H9 (cell line): ENCODE results near the gene ARPC1A. TPM values are rescaled to one million over a fixed set of nuclear protein-coding genes. Genes with fewer than 3 reads are reported as not detected.
"Not testable (repeated sequence)": the region's sequence is repeated elsewhere in the genome, so short reads cannot be mapped to it uniquely, and the experiment has no call there.

Experiments
- DNase-seq: peaks from one replicate; pipeline ENCODE4 v3.0.0-alpha.2; 2017
- H2AFZ ChIP-seq: one replicate; pipeline ENCODE4 v1.6.1; 2013; ENCODE audit warnings: mild to moderate bottlenecking, low read length, control low read depth, moderate library complexity
- H2AK5ac ChIP-seq: 2 replicates; pipeline ENCODE4 v1.6.1; 2013; ENCODE audit warnings: low read length, control low read depth, mixed read lengths; ENCODE audit not compliant: insufficient read length
- H2BK120ac ChIP-seq: one replicate; pipeline ENCODE4 v1.6.1; 2013; ENCODE audit warnings: low read depth, mild to moderate bottlenecking, low read length, control low read depth, inconsistent platforms; ENCODE audit not compliant: poor library complexity, severe bottlenecking
- H2BK12ac ChIP-seq: 2 replicates; pipeline ENCODE4 v1.6.1; 2013; ENCODE audit warnings: low read length, control low read depth, mixed read lengths, low read depth; ENCODE audit not compliant: insufficient read length
- H2BK15ac ChIP-seq: 2 replicates; pipeline ENCODE4 v1.6.1; 2013; ENCODE audit warnings: low read depth, low read length, control low read depth
- H2BK20ac ChIP-seq: one replicate; pipeline ENCODE4 v1.6.1; 2013; ENCODE audit warnings: low read depth, mild to moderate bottlenecking, low read length, control low read depth, inconsistent platforms; ENCODE audit not compliant: poor library complexity, severe bottlenecking
- H2BK5ac ChIP-seq: 2 replicates; pipeline ENCODE4 v1.6.1; 2013; ENCODE audit warnings: low read length, control low read depth, mixed read lengths; ENCODE audit not compliant: insufficient read length
- H3K14ac ChIP-seq: 2 replicates; pipeline ENCODE4 v1.6.1; 2013; ENCODE audit warnings: low read length, control low read depth; ENCODE audit not compliant: insufficient read depth
- H3K18ac ChIP-seq: 2 replicates; pipeline ENCODE4 v1.6.1; 2013; ENCODE audit warnings: low read depth, mild to moderate bottlenecking, mixed read lengths, low read length, control low read depth; ENCODE audit not compliant: insufficient read length
- H3K23ac ChIP-seq: 2 replicates; pipeline ENCODE4 v1.6.1; 2013; ENCODE audit warnings: low read length, control low read depth, mixed read lengths, low read depth; ENCODE audit not compliant: insufficient read length
- H3K23me2 ChIP-seq: 2 replicates; pipeline ENCODE4 v1.6.1; 2013; ENCODE audit warnings: low read depth, mild to moderate bottlenecking, mixed read lengths, low read length, control low read depth; ENCODE audit not compliant: insufficient read length, poor library complexity, severe bottlenecking
- H3K27ac ChIP-seq: 2 replicates; pipeline ENCODE4 v1.5.1; 2013; ENCODE audit warnings: low read length, control low read depth, mixed read lengths, low read depth; ENCODE audit not compliant: insufficient read length
- H3K27me3 ChIP-seq: 2 replicates; pipeline ENCODE4 v1.6.1; 2013; ENCODE audit warnings: low read length, control low read depth, inconsistent platforms; ENCODE audit not compliant: insufficient read depth
- H3K4ac ChIP-seq: 2 replicates; pipeline ENCODE4 v1.6.1; 2013; ENCODE audit warnings: low read depth, mild to moderate bottlenecking, control low read depth, inconsistent platforms, low read length, moderate library complexity
- H3K4me1 ChIP-seq: 2 replicates; pipeline ENCODE4 v1.6.1; 2013; ENCODE audit warnings: low read length, control low read depth, inconsistent platforms; ENCODE audit not compliant: insufficient read depth
- H3K4me2 ChIP-seq: 2 replicates; pipeline ENCODE4 v1.6.1; 2013; ENCODE audit warnings: low read length, control low read depth, mixed read lengths; ENCODE audit not compliant: insufficient read length, insufficient read depth
- H3K56ac ChIP-seq: 2 replicates; pipeline ENCODE4 v1.6.1; 2013; ENCODE audit warnings: low read depth, mild to moderate bottlenecking, mixed read lengths, low read length, control low read depth; ENCODE audit not compliant: insufficient read length
- H3K79me1 ChIP-seq: 2 replicates; pipeline ENCODE4 v1.6.1; 2013; ENCODE audit warnings: low read depth, mild to moderate bottlenecking, moderate library complexity, low read length, control low read depth, inconsistent platforms; ENCODE audit not compliant: insufficient read depth, poor library complexity, severe bottlenecking
- H3K79me2 ChIP-seq: 2 replicates; pipeline ENCODE4 v1.6.1; 2013; ENCODE audit warnings: low read length, control low read depth, inconsistent platforms; ENCODE audit not compliant: insufficient read depth
- H3K9ac ChIP-seq: 2 replicates; pipeline ENCODE4 v1.6.1; 2013; ENCODE audit warnings: low read length, control low read depth, mixed read lengths; ENCODE audit not compliant: insufficient read length; ENCODE audit errors: extremely low read depth
- H3K9me3 ChIP-seq: one replicate; pipeline ENCODE4 v1.6.1; 2013; ENCODE audit warnings: low read depth, low read length, inconsistent platforms; ENCODE audit not compliant: control insufficient read depth
- H3T11ph ChIP-seq: one replicate; pipeline ENCODE4 v1.6.1; 2013; ENCODE audit warnings: mild to moderate bottlenecking, low read length, control low read depth, inconsistent platforms
- H4K20me1 ChIP-seq: one replicate; pipeline ENCODE4 v1.6.1; 2013; ENCODE audit not compliant: control insufficient read depth, insufficient read length, insufficient read depth
- H4K5ac ChIP-seq: 2 replicates; pipeline ENCODE4 v1.6.1; 2013; ENCODE audit warnings: low read depth, mild to moderate bottlenecking, mixed read lengths, low read length, control low read depth; ENCODE audit not compliant: insufficient read length
- H4K8ac ChIP-seq: replicated peaks from 2 replicates; pipeline ENCODE4 v1.6.1; 2013; ENCODE audit warnings: low read length, control low read depth, mixed read lengths, low read depth; ENCODE audit not compliant: insufficient read length
- H4K91ac ChIP-seq: 2 replicates; pipeline ENCODE4 v1.6.1; 2013; ENCODE audit warnings: low read depth, mild to moderate bottlenecking, moderate library complexity, mixed read lengths, low read length, control low read depth; ENCODE audit not compliant: insufficient read length
- H3K27ac Mint-ChIP-seq, 3 experiments: 2 replicates in 2 of 3; 3 replicates in 1 of 3; pipeline ENCODE4 v1.8.0; 2020 to 2021; ENCODE audit warnings: mixed read lengths in 3 of 3, mild to moderate bottlenecking in 1 of 3, moderate library complexity in 1 of 3
- H3K27me3 Mint-ChIP-seq: 2 replicates; pipeline ENCODE4 v1.8.0; 2021; ENCODE audit warnings: low read depth, mild to moderate bottlenecking, moderate library complexity, mixed read lengths
- H3K36me3 Mint-ChIP-seq, 3 experiments: 2 replicates in 2 of 3; 3 replicates in 1 of 3; pipeline ENCODE4 v1.8.0; 2020 to 2021; ENCODE audit warnings: low read depth in 3 of 3, mixed read lengths in 3 of 3; ENCODE audit not compliant: insufficient read depth in 1 of 3
- H3K4me1 Mint-ChIP-seq, 2 experiments: 2 replicates each; pipeline ENCODE4 v1.8.0; 2020; ENCODE audit warnings: mixed read lengths in 2 of 2
- H3K4me3 Mint-ChIP-seq, 2 experiments: 2 replicates in 1 of 2; 3 replicates in 1 of 2; pipeline ENCODE4 v1.8.0; 2020 to 2021; ENCODE audit warnings: mild to moderate bottlenecking in 2 of 2, mixed read lengths in 2 of 2, moderate library complexity in 1 of 2
- H3K9me3 Mint-ChIP-seq, 2 experiments: 2 replicates in 1 of 2; 3 replicates in 1 of 2; pipeline ENCODE4 v1.8.0; 2020; ENCODE audit warnings: mild to moderate bottlenecking in 2 of 2, mixed read lengths in 2 of 2, moderate library complexity in 1 of 2
- WGBS: extraction: QIAGEN DNeasy Blood & Tissue Kit; methylation state at CpG from one replicate; pipeline ENCODE4 v1.1.7; 2013; ENCODE audit warnings: missing lambda C conversion rate, low lambda C conversion rate, mixed read lengths; ENCODE audit not compliant: insufficient read length; ENCODE audit errors: extremely low coverage; 5-methylcytosine and 5-hydroxymethylcytosine counted together
- total RNA-seq: library from RNA; stranded (reverse); gene quantifications from 2 replicates; pipeline ENCODE4 v1.2.1, GENCODE V29; 2021
- TF ChIP-seq, protein P1 (sequence below): fragments of 200-600 bp; sonication (generic); conservative IDR thresholded peaks from 3 replicates; pipeline ENCODE4 v1.8.0; 2021; ENCODE audit warnings: antibody characterized with exemption, mild to moderate bottlenecking

Gene ARPC1A
- total RNA-seq, 1 experiment from 2014 or later: 169 TPM

DNA sequence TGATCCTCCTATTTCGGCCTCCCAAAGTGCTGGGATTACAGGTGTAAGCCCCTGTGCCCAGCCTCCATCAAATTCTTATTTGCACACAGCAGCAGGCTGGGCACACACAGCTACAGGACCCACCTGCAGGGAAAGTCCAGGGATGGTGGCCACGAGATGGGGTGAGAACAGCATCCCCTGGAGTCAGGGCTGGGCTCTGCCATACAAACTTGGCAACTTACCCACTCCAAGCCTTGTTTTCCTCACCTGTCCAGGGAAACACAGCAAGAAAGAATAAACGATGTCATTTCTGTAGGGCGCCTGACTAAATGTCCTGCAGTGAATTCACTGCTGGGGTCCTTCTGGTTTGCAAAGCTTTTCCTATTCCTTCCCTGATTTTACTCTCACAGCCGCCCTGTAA lies 47.5 kb upstream of the ARPC1A start:
- Histone ChIP-seq H2BK20ac (no peak overlapping the region), H3K23me2 (no peaks in the 10 kb centered on the region), H4K91ac (no peak overlapping the region), H4K20me1 (peaks cover 6% of the 10 kb centered on the region), H2BK120ac (no peak overlapping the region), H2AFZ (no peak overlapping the region), H3K4me1 (no peaks in the 10 kb centered on the region), H4K8ac (no peak overlapping the region), H2AK5ac (no peak overlapping the region), H3K23ac (no peak overlapping the region), H3K9me3 (no peaks in the 10 kb centered on the region), H3K18ac (no peak overlapping the region), H3T11ph (no peak overlapping the region), H3K79me1 (no peaks in the 10 kb centered on the region), H3K9ac (no peak overlapping the region), H4K5ac (no peak overlapping the region), H3K27me3 (no peaks in the 10 kb centered on the region; the same call in 1 of the 2 replicates), H2BK15ac (no peak overlapping the region), H3K4ac (no peak overlapping the region), H3K14ac (no peak overlapping the region), H3K79me2 (no peaks in the 10 kb centered on the region), H2BK5ac (no peak overlapping the region), H3K4me2 (no peak overlapping the region), H2BK12ac (no peak overlapping the region), H3K56ac (no peak overlapping the region), H3K27ac (no peak overlapping the region)
- H3K27me3 Mint-ChIP-seq: 0 out of 2 replicates have a peak, but pooled peaks cover 2% of the 10 kb centered on the region
- no peak overlapping the region for H3K4me3 Mint-ChIP-seq
- no peaks in the 10 kb centered on the region for H3K36me3 Mint-ChIP-seq
- no peak overlapping the region for H3K27ac Mint-ChIP-seq
- no peak for DNase-seq
- TF ChIP-seq, protein P1, sequence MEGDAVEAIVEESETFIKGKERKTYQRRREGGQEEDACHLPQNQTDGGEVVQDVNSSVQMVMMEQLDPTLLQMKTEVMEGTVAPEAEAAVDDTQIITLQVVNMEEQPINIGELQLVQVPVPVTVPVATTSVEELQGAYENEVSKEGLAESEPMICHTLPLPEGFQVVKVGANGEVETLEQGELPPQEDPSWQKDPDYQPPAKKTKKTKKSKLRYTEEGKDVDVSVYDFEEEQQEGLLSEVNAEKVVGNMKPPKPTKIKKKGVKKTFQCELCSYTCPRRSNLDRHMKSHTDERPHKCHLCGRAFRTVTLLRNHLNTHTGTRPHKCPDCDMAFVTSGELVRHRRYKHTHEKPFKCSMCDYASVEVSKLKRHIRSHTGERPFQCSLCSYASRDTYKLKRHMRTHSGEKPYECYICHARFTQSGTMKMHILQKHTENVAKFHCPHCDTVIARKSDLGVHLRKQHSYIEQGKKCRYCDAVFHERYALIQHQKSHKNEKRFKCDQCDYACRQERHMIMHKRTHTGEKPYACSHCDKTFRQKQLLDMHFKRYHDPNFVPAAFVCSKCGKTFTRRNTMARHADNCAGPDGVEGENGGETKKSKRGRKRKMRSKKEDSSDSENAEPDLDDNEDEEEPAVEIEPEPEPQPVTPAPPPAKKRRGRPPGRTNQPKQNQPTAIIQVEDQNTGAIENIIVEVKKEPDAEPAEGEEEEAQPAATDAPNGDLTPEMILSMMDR: no peak
- no peaks in the 10 kb centered on the region for H3K4me1 Mint-ChIP-seq
- WGBS: no CpG with 5 or more reads among the region's 5 CpGs
- no peaks in the 10 kb centered on the region; a peak in 1 of 5 replicates for H3K9me3 Mint-ChIP-seq

DNA sequence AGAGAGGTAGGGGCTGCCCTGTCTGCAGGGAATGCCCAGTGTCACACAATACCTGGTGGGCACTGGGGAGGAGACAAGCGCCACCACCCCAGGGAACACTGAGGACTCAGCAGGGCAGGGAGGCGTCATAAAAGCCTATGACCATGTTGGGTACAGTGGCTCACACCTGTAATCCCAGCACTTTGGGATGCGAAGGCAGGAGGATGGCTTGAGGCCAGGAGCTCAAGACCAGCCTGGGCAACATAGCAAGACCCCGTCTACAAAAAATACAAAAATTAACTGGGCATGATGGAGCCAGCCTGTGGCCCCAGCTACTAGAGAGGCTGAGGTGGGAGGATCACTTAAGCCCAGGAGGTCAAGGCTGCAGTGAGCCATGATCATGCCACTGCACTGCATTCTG lies 41.5 kb upstream of the ARPC1A start:
- H3K23ac ChIP-seq, H2BK5ac ChIP-seq, H3K79me2 ChIP-seq, H3K36me3 Mint-ChIP-seq, H3K9me3 Mint-ChIP-seq, H3K18ac ChIP-seq, H3K4me1 Mint-ChIP-seq, H3T11ph ChIP-seq, H3K27ac ChIP-seq, H3K9ac ChIP-seq, H4K8ac ChIP-seq, H3K4me3 Mint-ChIP-seq, H3K79me1 ChIP-seq, H2BK120ac ChIP-seq, H3K9me3 ChIP-seq, H2BK20ac ChIP-seq, H4K5ac ChIP-seq, H3K4me1 ChIP-seq, H2AFZ ChIP-seq, H3K27ac Mint-ChIP-seq, H3K4ac ChIP-seq, H3K14ac ChIP-seq, H2AK5ac ChIP-seq, H4K20me1 ChIP-seq, H3K27me3 Mint-ChIP-seq, H3K27me3 ChIP-seq, H3K56ac ChIP-seq, DNase-seq, H4K91ac ChIP-seq, H3K4me2 ChIP-seq, H2BK12ac ChIP-seq, H3K23me2 ChIP-seq, H2BK15ac ChIP-seq: not testable (repeated sequence)
- no CpG with 5 or more reads among the region's 4 CpGs for WGBS
